Neural cell (in vitro differentiated cells): Measurements from ENCODE around the gene GOLPH3L. TPM values are rescaled to one million over a fixed set of nuclear protein-coding genes. Genes with fewer than 3 reads are reported as not detected.
"Not testable (repeated sequence)": the region's sequence is repeated elsewhere in the genome, so short reads cannot be mapped to it uniquely, and the experiment has no call there.

Source experiments
- H2AFZ ChIP-seq: fragments of 200-600, 300-800 bp; sonication (generic), shearing (Covaris generic); 2 replicates; pipeline ENCODE4 v1.6.0; 2014; ENCODE audit warnings: low read depth, mild to moderate bottlenecking, antibody characterized with exemption, low read length, moderate library complexity
- H3F3A ChIP-seq: fragments of 200-600 bp; shearing (Covaris generic); 2 replicates; pipeline ENCODE4 v1.6.1; 2016; ENCODE audit warnings: mild to moderate bottlenecking, moderate library complexity, mixed read lengths, antibody characterized with exemption, low read length; ENCODE audit not compliant: insufficient read depth, poor library complexity, severe bottlenecking
- H3K27ac ChIP-seq: fragments of 200-600, 300-800 bp; sonication (generic), shearing (Covaris generic); 2 replicates; pipeline ENCODE4 v1.5.1; 2014; ENCODE audit warnings: mild to moderate bottlenecking, low read length, moderate library complexity
- H3K27me3 ChIP-seq: fragments of 300-800, 200-600 bp; sonication (generic), shearing (Covaris generic); 2 replicates; pipeline ENCODE4 v1.6.0; 2014; ENCODE audit warnings: mild to moderate bottlenecking, low read depth, low read length, moderate library complexity; ENCODE audit not compliant: insufficient read depth
- H3K36me3 ChIP-seq: fragments of 300-800, 200-600 bp; sonication (generic), shearing (Covaris generic); 2 replicates; pipeline ENCODE4 v1.5.1; 2014; ENCODE audit warnings: mild to moderate bottlenecking, antibody characterized with exemption, low read length, moderate library complexity; ENCODE audit not compliant: insufficient read depth
- H3K4me2 ChIP-seq: fragments of 300-800, 200-600 bp; sonication (generic), shearing (Covaris generic); 2 replicates; pipeline ENCODE4 v1.6.0; 2014; ENCODE audit warnings: mild to moderate bottlenecking, low read length
- H3K4me3 ChIP-seq: fragments of 300-800, 200-600 bp; sonication (generic), shearing (Covaris generic); 2 replicates; pipeline ENCODE4 v1.5.1; 2014; ENCODE audit warnings: mild to moderate bottlenecking, low read length, moderate library complexity
- H3K79me2 ChIP-seq: fragments of 200-600 bp; shearing (Covaris generic); replicated peaks from 2 replicates; pipeline ENCODE4 v1.6.0; 2014; ENCODE audit warnings: mild to moderate bottlenecking, low read length, moderate library complexity; ENCODE audit not compliant: insufficient read depth
- H3K9ac ChIP-seq: fragments of 300-800, 200-600 bp; sonication (generic), shearing (Covaris generic); 2 replicates; pipeline ENCODE4 v1.6.1; 2016; ENCODE audit warnings: mild to moderate bottlenecking, low read length, mixed read lengths
- H3K9me2 ChIP-seq: fragments of 200-600 bp; shearing (Covaris generic); 2 replicates; pipeline ENCODE4 v1.6.1; 2016; ENCODE audit warnings: mild to moderate bottlenecking, low read length, mixed read lengths; ENCODE audit not compliant: insufficient read depth
- H3K9me3 ChIP-seq: fragments of 200-600, 300-800 bp; sonication (generic), shearing (Covaris generic); 2 replicates; pipeline ENCODE4 v1.6.1; 2016; ENCODE audit warnings: mild to moderate bottlenecking, mixed run types, low read length, moderate library complexity, mixed read lengths
- H4K20me1 ChIP-seq: fragments of 200-600 bp; shearing (Covaris generic); 2 replicates; pipeline ENCODE4 v1.6.1; 2016; ENCODE audit warnings: mild to moderate bottlenecking, mixed run types; ENCODE audit not compliant: insufficient read depth
- CTCF ChIP-seq: fragments of 450-650 bp; IDR thresholded peaks from 2 replicates; pipeline ENCODE4 v1.5.1; 2014; ENCODE audit warnings: antibody characterized with exemption, mild to moderate bottlenecking, moderate library complexity; ENCODE audit not compliant: poor library complexity, severe bottlenecking
- EP300 ChIP-seq: fragments of 450-650 bp; conservative IDR thresholded peaks from 2 replicates; pipeline ENCODE4 v1.6.1; 2014; ENCODE audit warnings: antibody characterized with exemption, mild to moderate bottlenecking, moderate library complexity; ENCODE audit not compliant: poor library complexity, severe bottlenecking
- EZH2 ChIP-seq: fragments of 200-600, 300-800 bp; shearing (Covaris generic), sonication (generic); IDR thresholded peaks from 2 replicates; pipeline ENCODE4 v1.6.1; 2014; ENCODE audit warnings: antibody characterized with exemption, low read length, borderline replicate concordance, mild to moderate bottlenecking; ENCODE audit not compliant: insufficient read depth, poor library complexity, severe bottlenecking
- MXI1 ChIP-seq: fragments of 450-650 bp; conservative IDR thresholded peaks from 2 replicates; pipeline ENCODE4 v1.6.1; 2014; ENCODE audit warnings: antibody characterized with exemption, mild to moderate bottlenecking; ENCODE audit not compliant: poor library complexity, severe bottlenecking
- POLR2AphosphoS5 ChIP-seq: IDR thresholded peaks from 2 replicates; pipeline ENCODE4 v1.6.1; 2012
- RAD21 ChIP-seq: fragments of 450-650 bp; conservative IDR thresholded peaks from 2 replicates; pipeline ENCODE4 v1.6.1; 2014; ENCODE audit warnings: antibody characterized with exemption, mild to moderate bottlenecking, moderate library complexity
- SMC3 ChIP-seq: fragments of 450-650 bp; conservative IDR thresholded peaks from 2 replicates; pipeline ENCODE4 v1.6.1; 2014; ENCODE audit warnings: antibody characterized with exemption, mild to moderate bottlenecking, moderate library complexity; ENCODE audit not compliant: poor library complexity
- TAF1 ChIP-seq: IDR thresholded peaks from 2 replicates; pipeline ENCODE4 v1.6.1; 2012; ENCODE audit warnings: low read depth
- polyA plus RNA-seq: library from polyadenylated mRNA; depleted of rRNA; stranded (reverse); fragments of >200 nt; gene quantifications from 2 replicates; pipeline ENCODE4 v1.2.3, GENCODE V29; 2014
- TF ChIP-seq, protein P1 (sequence below): IDR thresholded peaks from 2 replicates; pipeline ENCODE4 v1.6.1; 2012; ENCODE audit warnings: borderline replicate concordance

Gene GOLPH3L
- polyA plus RNA-seq, 1 donor from 2014 or later = 7.0 TPM

- H3K79me2 ChIP-seq = no peaks in the 10 kb centered on the region
- H2AFZ ChIP-seq = no peak overlapping the region
- H3K9me3 ChIP-seq = no peaks in the 10 kb centered on the region
- no peak overlapping the region for H3K4me3 ChIP-seq
- no peak overlapping the region for H3K9ac ChIP-seq
- H4K20me1 ChIP-seq = no peaks in the 10 kb centered on the region
- no peak overlapping the region for H3K27ac ChIP-seq
- H3K36me3 ChIP-seq = no peaks in the 10 kb centered on the region
- no peaks in the 10 kb centered on the region for H3K9me2 ChIP-seq
- H3F3A ChIP-seq = no peaks in the 10 kb centered on the region
- H3K27me3 ChIP-seq = no peaks in the 10 kb centered on the region
- H3K4me2 ChIP-seq = no peak overlapping the region
- no peak for TF ChIP-seq POLR2AphosphoS5
- TF ChIP-seq CTCF = no peak
- no peak for TF ChIP-seq MXI1
- TF ChIP-seq TAF1 = no peak
- TF ChIP-seq, protein P1, sequence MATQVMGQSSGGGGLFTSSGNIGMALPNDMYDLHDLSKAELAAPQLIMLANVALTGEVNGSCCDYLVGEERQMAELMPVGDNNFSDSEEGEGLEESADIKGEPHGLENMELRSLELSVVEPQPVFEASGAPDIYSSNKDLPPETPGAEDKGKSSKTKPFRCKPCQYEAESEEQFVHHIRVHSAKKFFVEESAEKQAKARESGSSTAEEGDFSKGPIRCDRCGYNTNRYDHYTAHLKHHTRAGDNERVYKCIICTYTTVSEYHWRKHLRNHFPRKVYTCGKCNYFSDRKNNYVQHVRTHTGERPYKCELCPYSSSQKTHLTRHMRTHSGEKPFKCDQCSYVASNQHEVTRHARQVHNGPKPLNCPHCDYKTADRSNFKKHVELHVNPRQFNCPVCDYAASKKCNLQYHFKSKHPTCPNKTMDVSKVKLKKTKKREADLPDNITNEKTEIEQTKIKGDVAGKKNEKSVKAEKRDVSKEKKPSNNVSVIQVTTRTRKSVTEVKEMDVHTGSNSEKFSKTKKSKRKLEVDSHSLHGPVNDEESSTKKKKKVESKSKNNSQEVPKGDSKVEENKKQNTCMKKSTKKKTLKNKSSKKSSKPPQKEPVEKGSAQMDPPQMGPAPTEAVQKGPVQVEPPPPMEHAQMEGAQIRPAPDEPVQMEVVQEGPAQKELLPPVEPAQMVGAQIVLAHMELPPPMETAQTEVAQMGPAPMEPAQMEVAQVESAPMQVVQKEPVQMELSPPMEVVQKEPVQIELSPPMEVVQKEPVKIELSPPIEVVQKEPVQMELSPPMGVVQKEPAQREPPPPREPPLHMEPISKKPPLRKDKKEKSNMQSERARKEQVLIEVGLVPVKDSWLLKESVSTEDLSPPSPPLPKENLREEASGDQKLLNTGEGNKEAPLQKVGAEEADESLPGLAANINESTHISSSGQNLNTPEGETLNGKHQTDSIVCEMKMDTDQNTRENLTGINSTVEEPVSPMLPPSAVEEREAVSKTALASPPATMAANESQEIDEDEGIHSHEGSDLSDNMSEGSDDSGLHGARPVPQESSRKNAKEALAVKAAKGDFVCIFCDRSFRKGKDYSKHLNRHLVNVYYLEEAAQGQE = no peak
- TF ChIP-seq EZH2 = no peak
- no peak for TF ChIP-seq SMC3
- no peak for TF ChIP-seq RAD21
- TF ChIP-seq EP300 = no peak
Observed at GRCh38 chr1:150720098-150720497, 23.1 kb upstream of the GOLPH3L start.

- H3K4me3 ChIP-seq = no peak overlapping the region
- H2AFZ ChIP-seq = no peak overlapping the region
- no peak overlapping the region for H3K27ac ChIP-seq
- TF ChIP-seq EZH2 = no peak
- TF ChIP-seq CTCF = no peak
- TF ChIP-seq, protein P1 = no peak
- no peak for TF ChIP-seq EP300
- TF ChIP-seq RAD21 = no peak
- no peak for TF ChIP-seq MXI1
- no peak for TF ChIP-seq POLR2AphosphoS5
- no peak for TF ChIP-seq SMC3
- TF ChIP-seq TAF1 = no peak
- no peaks in the 10 kb centered on the region for H3K79me2 ChIP-seq
- no peaks in the 10 kb centered on the region for H4K20me1 ChIP-seq
- no peak overlapping the region for H3K9ac ChIP-seq
- no peaks in the 10 kb centered on the region for H3K27me3 ChIP-seq
- H3K36me3 ChIP-seq = no peaks in the 10 kb centered on the region
- H3F3A ChIP-seq = no peaks in the 10 kb centered on the region
- no peak overlapping the region for H3K4me2 ChIP-seq
- H3K9me2 ChIP-seq = no peaks in the 10 kb centered on the region
- H3K9me3 ChIP-seq = no peaks in the 10 kb centered on the region
Observed at GRCh38 chr1:150718225-150718891, 21.4 kb upstream of the GOLPH3L start.

GRCh38 chr1:150709031-150709430, 12.1 kb upstream of the GOLPH3L start:
- not testable (repeated sequence) for H4K20me1 ChIP-seq, H3K9me2 ChIP-seq, H3K4me3 ChIP-seq, H3K4me2 ChIP-seq, H3K9ac ChIP-seq, H3F3A ChIP-seq, H3K36me3 ChIP-seq, H3K9me3 ChIP-seq, H3K79me2 ChIP-seq, H2AFZ ChIP-seq, H3K27me3 ChIP-seq, H3K27ac ChIP-seq
